ENCODE data around the gene ZNF814.

Gene ZNF814

GRCh38 chr19:57800696-57801095 is 88.1 kb downstream of the ZNF814 start:
- Histone ChIP-seq H3K79me2 (ENCODE audit: low read length) (0 out of 2 replicates have a peak, but pooled peaks cover 2% of the 10 kb centered on the region), H3K4me2 (ENCODE audit: low read depth, low read length) (no peak overlapping the region), H3K36me3 (replicated peaks; ENCODE audit: insufficient read depth, low read length) (no peaks in the 10 kb centered on the region), H3K9me3 (replicated peaks; ENCODE audit: insufficient read depth, low read length) (no peaks in the 10 kb centered on the region), H2AFZ (ENCODE audit: low read length) (no peak overlapping the region), H3K27me3 (replicated peaks; ENCODE audit: insufficient read depth, low read length) (no peaks in the 10 kb centered on the region), H3K9me2 (replicated peaks; ENCODE audit: insufficient read depth, low read length) (no peaks in the 10 kb centered on the region), H3F3A (ENCODE audit: insufficient read depth, low read length) (no peaks in the 10 kb centered on the region), H3K4me1 (ENCODE audit: low read length) (no peaks in the 10 kb centered on the region), H4K20me1 (ENCODE audit: insufficient read depth, low read length) (no peaks in the 10 kb centered on the region), H3K4me3 (ENCODE audit: low read length) (no peak overlapping the region), H3K9ac (ENCODE audit: low read length) (no peak overlapping the region), H3K27ac (ENCODE audit: low read length) (no peak overlapping the region)
- no peak for DNase-seq
- TF ChIP-seq CTCF (IDR thresholded peaks at IDR 0.05; ENCODE audit: low read length) (no peak), EZH2phosphoT487 (IDR thresholded peaks at IDR 0.05; ENCODE audit: low read length) (no peak), EZH2 (optimal IDR thresholded peaks at IDR 0.05; ENCODE audit: low read depth, low read length) (no peak)
